ENCODE data around the gene NHLRC2. TPM values are rescaled to one million over a fixed set of nuclear protein-coding genes. Genes with fewer than 3 reads are reported as not detected.
A peak's percentile ranks its signal among the peaks of the same experiment; 100 is the strongest.

NHLRC2 gene
- total and polyA plus RNA-seq, 12 donors: 5.8 to 45.2 (median 24.9) TPM

DNA sequence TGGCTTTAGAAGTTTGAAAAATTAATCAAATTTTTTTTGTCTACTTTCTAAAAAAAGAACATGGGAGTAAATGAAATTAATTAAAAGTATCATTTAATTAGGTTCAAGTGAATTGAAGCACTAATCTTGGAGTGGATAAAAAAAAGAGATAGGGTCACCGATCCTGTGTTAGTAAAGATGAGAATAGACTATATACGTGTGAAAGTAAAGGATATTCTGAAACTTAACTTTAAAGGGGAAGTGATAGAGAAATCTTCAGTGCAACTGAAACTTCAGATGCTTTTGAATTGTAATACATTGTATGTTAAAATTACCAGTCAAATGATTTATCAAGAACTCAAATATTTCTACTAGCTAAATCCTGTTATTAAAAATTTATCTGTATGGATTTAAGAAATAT is 4.8 kb downstream of the NHLRC2 start:
- Histone ChIP-seq H3K9me3 (replicated peaks in 1 of 3) (peaks cover 0 to 3% (median 0%) of the 10 kb centered on the region in 3 donors), H3K36me3 (replicated peaks in 1 of 2) (peaks cover 0 to 12% of the 10 kb centered on the region in 2 donors), H3K27me3 (no peaks in the 10 kb centered on the region), H3K27ac (peak overlapping the region in 1 of 5 donors; percentile 29), H3K4me3 (no peak overlapping the region), H3K4me1 (replicated peaks in 1 of 2) (peaks cover 17 to 46% of the 10 kb centered on the region in 2 donors)
- intact Hi-C loops (cut with DNase I): no loop called here
- TF ChIP-seq POLR2A (IDR thresholded peaks at IDR 0.05) (no peak), CTCF (IDR thresholded peaks at IDR 0.05) (no peak)
- DNase-seq: no peak
- WGBS, 4 donors: 74 to 81% (median 77%) methylated on average over 2 of the region's 2 CpGs

- Histone ChIP-seq H3K4me3 (no peak overlapping the region), H3K27me3 (no peaks in the 10 kb centered on the region), H3K27ac (no peak overlapping the region), H3K36me3 (replicated peaks in 1 of 2) (no peaks in the 10 kb centered on the region), H3K4me1 (replicated peaks in 1 of 2) (peaks cover 0 to 13% of the 10 kb centered on the region in 2 donors), H3K9me3 (replicated peaks in 1 of 3) (peaks cover 0 to 3% (median 0%) of the 10 kb centered on the region in 3 donors)
- no peak for DNase-seq
- intact Hi-C loops (cut with DNase I): no loop called here
- 66 to 78% (median 71%) methylated on average over 3 of the region's 3 CpGs for WGBS, 4 donors
- TF ChIP-seq POLR2A (IDR thresholded peaks at IDR 0.05) (no peak), CTCF (IDR thresholded peaks at IDR 0.05) (no peak)
These were observed 11.4 kb downstream of the NHLRC2 start for GRCh38 chr10:113865901-113866300.

DNA sequence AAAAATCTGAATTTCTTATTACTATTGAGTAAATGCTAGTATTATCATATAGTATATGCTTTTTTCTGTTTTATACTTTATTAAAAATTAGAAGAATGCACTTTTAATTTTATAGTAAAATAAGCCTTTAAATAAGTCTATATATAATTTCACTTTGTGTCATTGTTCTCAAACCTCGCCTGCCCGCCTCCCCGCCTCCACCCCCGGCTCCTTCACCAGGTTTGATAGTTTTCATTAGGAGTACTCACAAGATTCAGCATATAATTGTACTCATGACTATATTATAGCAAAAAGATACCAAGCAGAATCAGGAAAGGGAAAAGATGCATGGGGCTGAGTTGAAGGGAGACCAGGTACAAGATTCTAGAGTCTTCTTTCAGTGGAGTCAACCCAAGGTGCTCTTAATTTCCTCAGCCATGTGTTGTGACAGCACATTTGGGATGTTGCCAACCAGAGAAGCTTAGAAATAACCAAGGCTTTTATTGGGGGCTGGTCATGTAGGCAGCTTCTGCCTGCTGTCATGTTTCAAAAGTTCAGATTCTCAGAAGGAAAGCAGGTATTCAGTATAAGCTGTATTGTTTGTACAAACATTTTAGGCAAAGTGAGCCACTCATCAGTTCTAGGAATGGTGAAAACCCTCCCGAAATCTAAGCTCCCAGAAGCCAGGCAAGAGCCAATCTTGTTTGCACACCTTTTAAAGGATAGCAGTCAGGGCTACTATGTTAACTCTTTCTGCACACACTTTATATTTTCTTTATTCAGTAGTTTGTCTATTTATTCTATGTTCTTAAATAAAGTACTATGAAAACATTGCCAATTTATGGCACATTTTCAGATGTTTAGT is 12.3 kb downstream of the NHLRC2 start:
- Histone ChIP-seq H3K4me1 (replicated peaks in 1 of 2) (peaks cover 0 to 13% of the 10 kb centered on the region in 2 donors), H3K9me3 (replicated peaks in 1 of 3) (peaks cover 0 to 3% (median 0%) of the 10 kb centered on the region in 3 donors), H3K27me3 (no peaks in the 10 kb centered on the region), H3K4me3 (no peak overlapping the region), H3K36me3 (replicated peaks in 1 of 2) (no peaks in the 10 kb centered on the region), H3K27ac (no peak overlapping the region)
- DNase-seq: peak in 1 of 7 donors; percentile 16
- TF ChIP-seq POLR2A (IDR thresholded peaks at IDR 0.05) (no peak), CTCF (IDR thresholded peaks at IDR 0.05) (no peak)
- intact Hi-C loops (cut with DNase I): no loop called here
- WGBS, 4 donors: 94 to 97% (median 96%) methylated on average over 5 of the region's 5 CpGs

DNA sequence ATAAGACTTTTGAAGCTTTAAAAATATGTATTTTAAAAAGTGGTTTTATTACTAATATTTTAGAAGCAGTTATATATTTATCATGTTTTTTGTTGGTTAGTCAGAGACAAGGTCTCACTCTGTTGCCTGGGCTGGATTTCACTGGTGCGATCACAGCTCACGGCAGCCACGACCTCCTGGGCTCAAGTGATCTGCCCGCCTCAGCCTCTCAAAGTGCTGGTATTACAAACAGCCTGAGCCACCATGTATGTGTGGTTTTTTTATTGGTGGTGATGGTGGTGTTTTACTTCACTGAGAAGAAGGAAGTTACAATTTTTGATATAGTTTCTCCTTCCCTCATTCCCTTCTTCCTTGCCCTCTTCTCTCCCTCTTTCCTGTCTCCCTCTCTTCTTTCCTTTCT is 13.4 kb downstream of the NHLRC2 start:
- intact Hi-C loops (cut with DNase I): no loop called here
- Histone ChIP-seq H3K9me3 (replicated peaks in 1 of 3) (peaks cover 0 to 9% (median 0%) of the 10 kb centered on the region in 3 donors), H3K4me1 (replicated peaks in 1 of 2) (peaks cover 0 to 16% of the 10 kb centered on the region in 2 donors), H3K36me3 (replicated peaks in 1 of 2) (no peaks in the 10 kb centered on the region), H3K27ac (no peak overlapping the region), H3K4me3 (no peak overlapping the region), H3K27me3 (no peaks in the 10 kb centered on the region)
- DNase-seq: no peak
- TF ChIP-seq CTCF (IDR thresholded peaks at IDR 0.05) (no peak), POLR2A (IDR thresholded peaks at IDR 0.05) (no peak)
- WGBS, 4 donors: 88 to 100% (median 98%) methylated on average over 4 of the region's 4 CpGs
